VCaP (cell line): Measurements from ENCODE around the gene FIZ1.

Experiments
- H3K27ac ChIP-seq: fragments of 450-650 bp; 2 replicates; pipeline ENCODE4 v1.5.1; 2017
- TF ChIP-seq, protein P1 (sequence below): fragments of 450-650 bp; conservative IDR thresholded peaks from 2 replicates; pipeline ENCODE4 v1.5.1; 2017; ENCODE audit warnings: mild to moderate bottlenecking, moderate library complexity

Gene FIZ1, protein sequence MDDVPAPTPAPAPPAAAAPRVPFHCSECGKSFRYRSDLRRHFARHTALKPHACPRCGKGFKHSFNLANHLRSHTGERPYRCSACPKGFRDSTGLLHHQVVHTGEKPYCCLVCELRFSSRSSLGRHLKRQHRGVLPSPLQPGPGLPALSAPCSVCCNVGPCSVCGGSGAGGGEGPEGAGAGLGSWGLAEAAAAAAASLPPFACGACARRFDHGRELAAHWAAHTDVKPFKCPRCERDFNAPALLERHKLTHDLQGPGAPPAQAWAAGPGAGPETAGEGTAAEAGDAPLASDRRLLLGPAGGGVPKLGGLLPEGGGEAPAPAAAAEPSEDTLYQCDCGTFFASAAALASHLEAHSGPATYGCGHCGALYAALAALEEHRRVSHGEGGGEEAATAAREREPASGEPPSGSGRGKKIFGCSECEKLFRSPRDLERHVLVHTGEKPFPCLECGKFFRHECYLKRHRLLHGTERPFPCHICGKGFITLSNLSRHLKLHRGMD

GRCh38 chr19:55599468-55599841 lies at the start of gene FIZ1:
FIZ1 (minus strand) TSS chr19:55599517; CDS start chr19:55597865, 1,652 bp downstream.
- H3K27ac ChIP-seq, result peak within 1 kb of the TSS; percentile 99
- TF ChIP-seq, protein P1, sequence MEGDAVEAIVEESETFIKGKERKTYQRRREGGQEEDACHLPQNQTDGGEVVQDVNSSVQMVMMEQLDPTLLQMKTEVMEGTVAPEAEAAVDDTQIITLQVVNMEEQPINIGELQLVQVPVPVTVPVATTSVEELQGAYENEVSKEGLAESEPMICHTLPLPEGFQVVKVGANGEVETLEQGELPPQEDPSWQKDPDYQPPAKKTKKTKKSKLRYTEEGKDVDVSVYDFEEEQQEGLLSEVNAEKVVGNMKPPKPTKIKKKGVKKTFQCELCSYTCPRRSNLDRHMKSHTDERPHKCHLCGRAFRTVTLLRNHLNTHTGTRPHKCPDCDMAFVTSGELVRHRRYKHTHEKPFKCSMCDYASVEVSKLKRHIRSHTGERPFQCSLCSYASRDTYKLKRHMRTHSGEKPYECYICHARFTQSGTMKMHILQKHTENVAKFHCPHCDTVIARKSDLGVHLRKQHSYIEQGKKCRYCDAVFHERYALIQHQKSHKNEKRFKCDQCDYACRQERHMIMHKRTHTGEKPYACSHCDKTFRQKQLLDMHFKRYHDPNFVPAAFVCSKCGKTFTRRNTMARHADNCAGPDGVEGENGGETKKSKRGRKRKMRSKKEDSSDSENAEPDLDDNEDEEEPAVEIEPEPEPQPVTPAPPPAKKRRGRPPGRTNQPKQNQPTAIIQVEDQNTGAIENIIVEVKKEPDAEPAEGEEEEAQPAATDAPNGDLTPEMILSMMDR, result no peak

DNA sequence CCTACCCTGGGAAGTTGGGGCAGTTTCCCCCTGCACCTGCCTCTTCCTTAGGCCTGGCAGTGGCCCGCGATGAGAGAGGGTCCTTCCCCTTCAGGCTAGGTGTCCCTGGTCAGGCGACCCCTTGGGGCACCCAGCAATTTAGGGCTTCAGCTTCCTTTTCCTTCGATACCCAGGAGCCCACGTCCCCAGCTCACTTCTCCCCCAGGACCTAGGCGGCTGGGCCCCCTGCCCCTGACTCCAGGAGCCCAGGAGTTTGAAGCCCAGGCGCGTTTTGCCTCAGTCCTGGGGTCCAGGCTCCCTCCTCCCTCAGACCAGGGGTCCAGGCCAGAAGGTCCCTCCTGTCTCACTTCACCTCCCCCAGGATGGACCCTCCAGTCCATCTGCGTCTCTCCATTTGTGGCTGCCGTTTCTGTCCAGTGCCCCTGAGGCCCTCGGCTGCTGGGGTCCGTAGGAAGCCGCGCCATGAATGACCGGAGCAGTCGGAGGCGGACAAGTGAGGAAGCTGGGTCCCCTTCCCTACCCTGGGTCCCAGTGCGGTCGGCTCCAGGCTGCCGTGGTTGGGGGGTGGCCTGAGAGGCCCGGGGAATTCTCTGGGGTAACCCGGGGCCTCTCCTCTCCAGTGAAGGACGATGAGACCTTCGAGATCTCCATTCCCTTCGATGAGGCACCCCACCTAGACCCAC lies 49.4 kb upstream of the FIZ1 start:
- TF ChIP-seq, protein P1, result no peak
- peak overlapping the region; percentile 96 for H3K27ac ChIP-seq

DNA sequence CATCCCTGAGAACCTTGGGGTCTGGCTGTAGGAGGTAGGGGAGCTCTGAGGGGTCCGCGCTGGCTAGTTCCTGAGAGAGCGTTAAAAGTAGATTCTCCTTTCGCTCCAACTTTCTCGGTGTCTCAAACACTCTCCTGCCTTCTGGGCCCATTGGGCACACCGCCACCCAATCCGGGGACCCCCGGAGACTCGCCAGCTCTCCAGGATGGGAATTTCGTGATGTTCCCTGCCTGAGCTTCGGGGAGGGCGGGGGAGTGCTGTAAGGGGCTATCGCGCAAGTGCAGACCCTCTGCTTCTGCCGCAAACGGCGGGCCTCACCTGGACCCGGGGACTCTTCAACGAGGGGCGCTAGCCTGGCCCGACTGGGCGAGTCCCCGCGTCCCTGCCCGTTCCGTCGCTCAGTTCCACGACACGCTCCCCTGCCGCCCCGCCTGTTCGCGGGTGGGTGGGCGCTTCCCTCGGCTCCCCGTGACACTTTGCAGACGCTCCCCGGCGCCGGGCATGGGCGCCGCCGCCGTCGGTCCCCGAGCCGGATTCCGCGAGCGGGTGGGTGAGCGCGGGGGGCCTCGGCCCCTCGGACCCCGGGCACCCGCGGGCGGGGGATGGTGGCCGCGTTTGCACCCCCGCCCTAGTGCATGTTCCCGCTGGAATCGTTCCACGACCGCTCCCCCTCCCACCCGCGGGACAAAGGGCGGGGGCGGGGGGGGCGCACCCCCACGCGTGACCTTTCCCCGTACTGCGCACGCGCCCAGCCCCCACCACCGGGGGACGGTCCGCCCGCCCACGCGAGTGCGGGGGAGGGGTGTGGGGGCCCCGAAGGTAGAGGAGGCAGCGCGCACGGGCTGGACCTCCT lies 48.6 kb upstream of the FIZ1 start, which contains the start of gene CCDC106:
Gene CCDC106, plus strand, starts transcription at position 481 of the 853 bp plus-strand sequence. CDS start 835 bp downstream, outside the sequence.
- H3K27ac ChIP-seq, result peak within 1 kb of the TSS; percentile 96
- TF ChIP-seq, protein P1, result no peak

- TF ChIP-seq, protein P1, result no peak
- H3K27ac ChIP-seq, result peak overlapping the region; percentile 96
These were observed 47.8 kb upstream of the FIZ1 start for GRCh38 chr19:55646889-55647731.

GRCh38 chr19:55645512-55645881 lies 46.2 kb upstream of the FIZ1 start:
- 0 out of 2 replicates have a peak overlapping the region, but pooled peaks have one; percentile 98 for H3K27ac ChIP-seq
- TF ChIP-seq, protein P1, result no peak

GRCh38 chr19:55644842-55645511 lies 45.7 kb upstream of the FIZ1 start:
- H3K27ac ChIP-seq, result peak overlapping the region; percentile 98
- TF ChIP-seq, protein P1, result no peak
